ENCODE results near the gene KRAS. TPM values are rescaled to one million over a fixed set of nuclear protein-coding genes. Genes with fewer than 3 reads are reported as not detected.
"Not testable (repeated sequence)": the region's sequence is repeated elsewhere in the genome, so short reads cannot be mapped to it uniquely, and the experiment has no call there.

KRAS gene
- total RNA-seq (10 to 100 TPM; 29.0 to 30.4 TPM), polyA plus RNA-seq (ENCODE audit: insufficient read length in 6 of 6) (10 to 100 TPM; 28.6 to 33.2 (median 31.4) TPM)
- long read RNA-seq, donor 1, full-length matches to known transcripts: 11 of 16 reads
- long read RNA-seq, donor 1, partial matches to known transcripts: 5 of 16 reads
- long read RNA-seq, donor 1, other reads (novel, unspliced or antisense): 0 of 16 reads
- long read RNA-seq, donor 2, full-length matches to known transcripts: 14 of 14 reads
- long read RNA-seq, donor 2, partial matches to known transcripts: 0 of 14 reads
- long read RNA-seq, donor 2, other reads (novel, unspliced or antisense): 0 of 14 reads
- long read RNA-seq, donor 3, full-length matches to known transcripts: 4 of 4 reads
- long read RNA-seq, donor 3, partial matches to known transcripts: 0 of 4 reads
- long read RNA-seq, donor 3, other reads (novel, unspliced or antisense): 0 of 4 reads
- long read RNA-seq, donor 4, full-length matches to known transcripts: 20 of 30 reads
- long read RNA-seq, donor 4, partial matches to known transcripts: 7 of 30 reads
- long read RNA-seq, donor 4, other reads (novel, unspliced or antisense): 3 of 30 reads
- long read RNA-seq, donor 5, full-length matches to known transcripts: 7 of 7 reads
- long read RNA-seq, donor 5, partial matches to known transcripts: 0 of 7 reads
- long read RNA-seq, donor 5, other reads (novel, unspliced or antisense): 0 of 7 reads
- long read RNA-seq, donor 6, full-length matches to known transcripts: 8 of 8 reads
- long read RNA-seq, donor 6, partial matches to known transcripts: 0 of 8 reads
- long read RNA-seq, donor 6, other reads (novel, unspliced or antisense): 0 of 8 reads
- long read RNA-seq, donor 7, full-length matches to known transcripts: 5 of 5 reads
- long read RNA-seq, donor 7, partial matches to known transcripts: 0 of 5 reads
- long read RNA-seq, donor 7, other reads (novel, unspliced or antisense): 0 of 5 reads
- long read RNA-seq, donor 8, full-length matches to known transcripts: 6 of 6 reads
- long read RNA-seq, donor 8, partial matches to known transcripts: 0 of 6 reads
- long read RNA-seq, donor 8, other reads (novel, unspliced or antisense): 0 of 6 reads
- long read RNA-seq, donor 9: 0 reads
- long read RNA-seq, donor 10, full-length matches to known transcripts: 17 of 22 reads
- long read RNA-seq, donor 10, partial matches to known transcripts: 1 of 22 reads
- long read RNA-seq, donor 10, other reads (novel, unspliced or antisense): 4 of 22 reads
- long read RNA-seq, donor 11, full-length matches to known transcripts: 20 of 20 reads
- long read RNA-seq, donor 11, partial matches to known transcripts: 0 of 20 reads
- long read RNA-seq, donor 11, other reads (novel, unspliced or antisense): 0 of 20 reads
- long read RNA-seq, donor 12, full-length matches to known transcripts: 3 of 3 reads
- long read RNA-seq, donor 12, partial matches to known transcripts: 0 of 3 reads
- long read RNA-seq, donor 12, other reads (novel, unspliced or antisense): 0 of 3 reads

- no peak for TF ChIP-seq CTCF (IDR thresholded peaks at IDR 0.05)
- no peaks in the 10 kb centered on the region for H3K9me3 ChIP-seq
- H3K4me3 ChIP-seq: peak within 1 kb of the TSS; percentile 78 to 88
- peak within 1 kb of the TSS; percentile 91 to 95 for H3K27ac ChIP-seq
- H3K36me3 ChIP-seq: no peaks in the 10 kb centered on the region
- H3K4me1 ChIP-seq: peaks cover 0 to 34% of the 10 kb centered on the region in 2 donors
- DNase-seq (peak; percentile 94 to 100 (median 98)), ATAC-seq (peak; percentile 94)
- intact Hi-C loops (cut with DNase I): no loop called here
- H3K27me3 ChIP-seq: no peaks in the 10 kb centered on the region
These were observed at the start of gene KRAS for GRCh38 chr12:25250744-25251730. Gene KRAS (minus strand): TSS chr12:25250929.

GRCh38 chr12:25296381-25296780 lies 45.7 kb upstream of the KRAS start:
- TF ChIP-seq CTCF (IDR thresholded peaks at IDR 0.05): no peak
- intact Hi-C loops (cut with DNase I): no loop called here
- no peak overlapping the region for H3K4me3 ChIP-seq

GRCh38 chr12:25295361-25295760 lies 44.6 kb upstream of the KRAS start:
- Histone ChIP-seq H3K4me1 (no peaks in the 10 kb centered on the region), H3K36me3 (no peaks in the 10 kb centered on the region), H3K4me3 (no peak overlapping the region), H3K9me3 (no peaks in the 10 kb centered on the region), H3K27ac (no peak overlapping the region), H3K27me3 (no peaks in the 10 kb centered on the region)
- DNase-seq (no peak), ATAC-seq (no peak)
- intact Hi-C loops (cut with DNase I): no loop called here
- TF ChIP-seq CTCF (IDR thresholded peaks at IDR 0.05): no peak

More at GRCh38 chr12:25296381-25296780, 45.7 kb upstream of the KRAS start:
- Histone ChIP-seq H3K27ac (no peak overlapping the region), H3K36me3 (no peaks in the 10 kb centered on the region), H3K9me3 (no peaks in the 10 kb centered on the region), H3K27me3 (no peaks in the 10 kb centered on the region), H3K4me1 (no peaks in the 10 kb centered on the region)
- DNase-seq (no peak), ATAC-seq (no peak)

GRCh38 chr12:25293653-25294052 lies 42.9 kb upstream of the KRAS start:
- DNase-seq: no peak
- TF ChIP-seq CTCF (IDR thresholded peaks at IDR 0.05): no peak
- H3K4me1 ChIP-seq: no peaks in the 10 kb centered on the region
- intact Hi-C loops (cut with DNase I): no loop called here
- no peaks in the 10 kb centered on the region for H3K27me3 ChIP-seq
- peaks cover 0 to 12% of the 10 kb centered on the region in 2 donors for H3K9me3 ChIP-seq
- no peak overlapping the region for H3K27ac ChIP-seq
- H3K36me3 ChIP-seq: no peaks in the 10 kb centered on the region
- ATAC-seq: no peak
- no peak overlapping the region for H3K4me3 ChIP-seq

- H3K27me3 ChIP-seq; H3K4me1 ChIP-seq; ATAC-seq; H3K4me3 ChIP-seq; H3K36me3 ChIP-seq; DNase-seq; H3K27ac ChIP-seq; intact Hi-C loops (cut with DNase I): not testable (repeated sequence)
- H3K9me3 ChIP-seq: peaks cover 0 to 12% of the 10 kb centered on the region in 2 donors
These were observed 42.1 kb upstream of the KRAS start for GRCh38 chr12:25292810-25293221.

Measured in left lung (tissue), 14 donors.